NB4 (cell line): ENCODE measurements around the gene TMBIM6.

Experiments
- POLR2A ChIP-seq: IDR thresholded peaks from 2 replicates; pipeline ENCODE4 v1.6.1; 2011; ENCODE audit warnings: mild to moderate bottlenecking; ENCODE audit not compliant: insufficient read length; ENCODE audit errors: extremely low read depth
- TF ChIP-seq, protein P1 (sequence below): IDR thresholded peaks from one replicate; pipeline ENCODE4 v1.5.1; 2012; ENCODE audit warnings: low read depth, low read length

- TF ChIP-seq, protein P1, sequence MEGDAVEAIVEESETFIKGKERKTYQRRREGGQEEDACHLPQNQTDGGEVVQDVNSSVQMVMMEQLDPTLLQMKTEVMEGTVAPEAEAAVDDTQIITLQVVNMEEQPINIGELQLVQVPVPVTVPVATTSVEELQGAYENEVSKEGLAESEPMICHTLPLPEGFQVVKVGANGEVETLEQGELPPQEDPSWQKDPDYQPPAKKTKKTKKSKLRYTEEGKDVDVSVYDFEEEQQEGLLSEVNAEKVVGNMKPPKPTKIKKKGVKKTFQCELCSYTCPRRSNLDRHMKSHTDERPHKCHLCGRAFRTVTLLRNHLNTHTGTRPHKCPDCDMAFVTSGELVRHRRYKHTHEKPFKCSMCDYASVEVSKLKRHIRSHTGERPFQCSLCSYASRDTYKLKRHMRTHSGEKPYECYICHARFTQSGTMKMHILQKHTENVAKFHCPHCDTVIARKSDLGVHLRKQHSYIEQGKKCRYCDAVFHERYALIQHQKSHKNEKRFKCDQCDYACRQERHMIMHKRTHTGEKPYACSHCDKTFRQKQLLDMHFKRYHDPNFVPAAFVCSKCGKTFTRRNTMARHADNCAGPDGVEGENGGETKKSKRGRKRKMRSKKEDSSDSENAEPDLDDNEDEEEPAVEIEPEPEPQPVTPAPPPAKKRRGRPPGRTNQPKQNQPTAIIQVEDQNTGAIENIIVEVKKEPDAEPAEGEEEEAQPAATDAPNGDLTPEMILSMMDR: no peak
- TF ChIP-seq POLR2A: no peak
Measured at GRCh38 chr12:49807991-49808580, 66.7 kb downstream of the TMBIM6 start.
